ENCODE data around the gene PDK4.
"Not testable (repeated sequence)": the region's sequence is repeated elsewhere in the genome, so short reads cannot be mapped to it uniquely, and the experiment has no call there.

The PDK4 gene

DNA sequence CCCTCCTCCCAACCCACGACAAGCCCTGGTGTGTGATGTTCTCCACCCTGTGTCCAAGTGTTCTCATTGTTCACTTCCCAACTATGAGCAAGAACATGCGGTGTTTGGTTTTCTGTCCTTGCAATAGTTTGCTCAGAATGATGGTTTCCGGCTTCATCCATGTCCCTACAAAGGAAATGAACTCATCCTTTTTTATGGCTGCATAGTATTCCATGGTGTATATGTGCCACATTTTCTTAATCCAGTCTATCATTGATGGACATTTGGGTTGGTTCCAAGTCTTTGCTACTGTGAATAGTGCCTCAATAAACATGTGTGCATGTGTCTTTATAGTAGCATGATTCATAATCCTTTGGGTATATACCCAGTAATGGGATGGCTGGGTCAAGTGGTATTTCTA lies 8.5 kb upstream of the PDK4 start:
- DNase-seq (ENCODE audit: low spot score) = not testable (repeated sequence)

DNA sequence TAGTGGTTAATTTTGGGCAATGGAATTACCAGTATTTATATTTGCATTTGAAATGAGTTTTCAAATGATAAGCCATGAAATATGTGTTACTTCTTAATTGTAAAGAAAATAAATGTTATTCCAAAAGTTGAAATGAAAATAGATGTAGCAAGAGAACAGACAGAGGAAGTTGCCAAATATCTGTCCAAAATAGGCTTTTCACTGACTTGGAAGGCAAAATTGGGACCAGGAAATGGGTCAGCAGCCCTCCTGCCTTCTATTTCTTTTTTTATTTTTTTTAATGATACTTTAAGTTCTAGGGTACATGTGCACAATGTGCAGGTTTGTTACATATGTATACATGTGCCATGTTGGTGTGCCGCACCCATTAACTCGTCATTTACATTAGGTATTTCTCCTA lies 8.1 kb upstream of the PDK4 start:
- not testable (repeated sequence) for DNase-seq (ENCODE audit: low spot score)

DNA sequence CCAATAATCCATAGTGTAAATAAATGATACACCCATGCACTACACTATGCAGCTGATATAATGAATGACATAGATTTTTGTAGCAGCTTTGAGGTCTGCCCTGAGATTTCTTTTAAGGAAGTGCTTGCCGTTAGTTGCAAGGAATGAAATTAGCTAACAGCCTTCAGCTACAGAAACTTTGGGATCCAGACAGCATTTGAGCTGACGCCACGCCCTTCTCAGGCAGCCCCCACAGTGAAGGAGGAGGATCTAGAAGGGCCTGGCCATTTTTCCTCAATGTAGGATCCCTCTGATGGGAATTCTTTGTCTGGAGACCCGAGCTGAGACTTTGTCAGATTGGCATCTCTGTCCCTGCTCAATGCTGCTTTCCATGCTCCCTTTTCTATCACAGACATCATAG lies 6.1 kb upstream of the PDK4 start:
- no peak for DNase-seq (ENCODE audit: low spot score)

DNA sequence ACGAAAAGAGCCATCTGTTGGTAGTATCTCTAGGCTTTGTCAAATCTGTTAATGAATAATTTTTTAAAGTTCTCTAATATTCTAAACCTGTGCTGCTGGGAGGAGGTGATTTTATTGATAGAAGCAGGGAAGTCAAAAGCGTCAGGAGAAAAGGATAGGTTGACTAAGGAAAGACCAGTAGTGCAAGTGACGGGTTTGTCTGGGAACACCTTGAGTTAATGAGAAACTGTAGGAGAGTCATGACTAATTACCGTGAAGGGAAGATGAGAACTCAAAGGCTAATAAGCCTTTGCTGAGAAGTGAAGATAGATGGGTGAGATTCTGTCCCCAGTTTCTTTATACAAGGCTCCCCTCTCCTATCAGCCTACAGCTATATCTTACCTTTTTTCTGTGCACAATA lies 5.0 kb upstream of the PDK4 start:
- no peak for DNase-seq (ENCODE audit: low spot score)

DNA sequence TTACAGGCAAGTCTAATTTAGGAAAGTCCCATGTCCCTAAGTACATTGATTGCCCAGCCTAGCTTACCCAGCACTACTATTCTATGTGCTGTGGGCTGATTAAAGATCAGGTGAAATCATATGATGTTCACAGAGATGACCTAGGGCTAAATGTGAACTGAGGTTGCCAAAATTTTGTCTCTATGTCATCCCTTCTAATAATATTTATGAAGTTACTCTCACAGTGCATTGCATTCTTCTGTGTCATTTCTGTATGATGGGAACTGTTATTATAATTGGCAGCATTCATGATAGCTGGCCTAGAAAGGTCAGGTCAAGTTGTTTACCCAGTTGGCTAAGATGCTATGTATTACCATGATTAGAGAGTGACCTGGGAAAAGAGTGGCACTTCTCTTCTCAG lies 2.8 kb upstream of the PDK4 start:
- DNase-seq (ENCODE audit: low spot score) = no peak

DNA sequence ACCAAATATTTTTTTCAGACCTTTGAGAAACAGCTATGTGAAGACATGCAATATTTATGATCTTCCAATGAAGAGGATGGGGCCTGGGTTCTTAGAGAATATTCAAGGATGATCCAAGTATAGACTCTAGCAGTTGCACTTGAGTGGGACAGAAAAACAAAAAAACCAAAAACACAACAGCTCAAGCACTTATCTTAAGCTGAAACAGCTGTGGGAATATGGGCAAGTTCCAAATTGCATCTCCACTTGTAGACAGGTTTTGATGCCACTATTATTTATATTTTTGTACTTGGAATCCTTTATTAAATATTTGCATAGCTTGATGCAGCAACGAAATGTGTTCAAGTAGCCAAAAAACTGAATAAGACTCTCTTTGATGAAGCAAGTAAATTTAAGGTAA lies 2.2 kb upstream of the PDK4 start:
- no peak for DNase-seq (ENCODE audit: low spot score)

DNA sequence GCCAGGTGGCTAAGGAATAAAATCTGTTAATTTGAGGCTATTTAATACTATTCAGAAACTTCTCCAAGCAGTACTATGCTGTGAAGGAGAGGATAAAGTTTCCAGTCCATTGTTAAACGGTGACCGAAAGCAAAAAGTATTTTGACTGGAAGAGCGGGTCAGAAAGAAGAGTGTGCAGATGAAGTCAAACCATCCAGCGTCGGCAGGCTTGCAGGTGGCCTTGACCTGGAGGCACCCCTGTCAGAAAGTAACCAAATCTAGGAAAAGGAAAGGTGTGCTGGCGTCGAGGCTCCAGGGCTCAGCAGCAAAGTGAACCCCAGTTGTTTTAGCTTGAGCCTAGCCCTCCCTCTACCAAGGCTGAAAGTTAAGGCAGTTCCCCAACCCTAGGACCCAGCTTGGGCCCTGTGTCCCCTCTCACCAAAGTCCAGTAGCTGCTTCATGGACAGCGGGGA lies 544 bp downstream of the PDK4 start:
- no peak for DNase-seq (ENCODE audit: low spot score)

DNA sequence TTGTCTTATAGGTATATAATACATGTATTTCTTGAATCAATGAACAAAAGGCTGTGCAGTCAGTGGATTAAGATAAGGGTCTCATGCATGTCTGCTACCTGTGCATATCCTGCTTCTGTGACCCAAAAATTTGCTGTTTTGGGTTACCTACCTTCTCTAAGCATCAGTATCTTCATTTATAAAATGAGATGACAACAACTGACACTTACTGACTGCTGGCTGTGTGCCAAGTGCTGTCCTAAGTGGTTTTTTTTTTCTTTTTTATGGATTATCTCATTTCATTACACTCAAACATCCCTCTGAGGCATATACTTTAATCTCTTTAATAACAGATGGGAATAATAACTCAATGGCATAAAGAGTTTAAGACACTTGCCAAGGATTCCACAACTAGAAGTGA lies 2.1 kb downstream of the PDK4 start:
- no peak for DNase-seq (ENCODE audit: low spot score)

DNA sequence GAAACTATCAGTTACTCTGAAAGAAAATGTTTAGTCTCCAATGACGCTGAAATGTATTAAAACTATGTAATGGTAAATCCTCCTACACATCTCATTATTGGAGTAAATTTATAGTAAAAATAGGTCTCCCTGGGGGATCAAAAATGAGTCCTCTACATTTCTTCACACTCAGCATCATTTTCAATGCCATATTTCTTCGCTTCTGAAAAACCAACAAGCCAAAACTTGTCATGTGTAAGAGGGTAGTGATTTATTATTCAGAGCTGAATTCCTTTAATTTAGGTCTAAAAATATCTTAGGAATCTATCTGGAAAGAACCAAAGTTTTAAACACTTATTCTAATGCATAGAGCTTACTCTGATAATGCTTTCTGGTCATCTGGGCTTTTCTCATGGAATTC lies 3.0 kb downstream of the PDK4 start:
- no peak for DNase-seq (ENCODE audit: low spot score)

DNA sequence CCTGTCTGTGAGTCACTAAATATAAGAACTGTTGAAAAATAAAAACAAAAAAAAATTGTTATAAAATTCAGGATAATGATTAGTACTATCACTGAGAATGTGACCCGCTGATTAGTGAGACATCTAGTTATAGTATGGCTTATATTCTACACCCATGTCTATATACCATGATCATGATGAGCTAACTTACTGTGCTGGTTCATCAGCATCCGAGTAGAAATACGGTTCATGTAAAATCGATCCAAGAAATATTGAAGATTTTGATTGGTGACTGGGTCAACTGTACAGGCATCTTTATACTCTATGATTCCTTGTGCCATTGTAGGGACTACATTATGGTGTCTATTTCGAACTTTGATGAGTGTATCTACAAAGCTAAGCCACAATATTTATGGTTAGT lies 3.7 kb downstream of the PDK4 start:
- DNase-seq (ENCODE audit: low spot score) = no peak

DNA sequence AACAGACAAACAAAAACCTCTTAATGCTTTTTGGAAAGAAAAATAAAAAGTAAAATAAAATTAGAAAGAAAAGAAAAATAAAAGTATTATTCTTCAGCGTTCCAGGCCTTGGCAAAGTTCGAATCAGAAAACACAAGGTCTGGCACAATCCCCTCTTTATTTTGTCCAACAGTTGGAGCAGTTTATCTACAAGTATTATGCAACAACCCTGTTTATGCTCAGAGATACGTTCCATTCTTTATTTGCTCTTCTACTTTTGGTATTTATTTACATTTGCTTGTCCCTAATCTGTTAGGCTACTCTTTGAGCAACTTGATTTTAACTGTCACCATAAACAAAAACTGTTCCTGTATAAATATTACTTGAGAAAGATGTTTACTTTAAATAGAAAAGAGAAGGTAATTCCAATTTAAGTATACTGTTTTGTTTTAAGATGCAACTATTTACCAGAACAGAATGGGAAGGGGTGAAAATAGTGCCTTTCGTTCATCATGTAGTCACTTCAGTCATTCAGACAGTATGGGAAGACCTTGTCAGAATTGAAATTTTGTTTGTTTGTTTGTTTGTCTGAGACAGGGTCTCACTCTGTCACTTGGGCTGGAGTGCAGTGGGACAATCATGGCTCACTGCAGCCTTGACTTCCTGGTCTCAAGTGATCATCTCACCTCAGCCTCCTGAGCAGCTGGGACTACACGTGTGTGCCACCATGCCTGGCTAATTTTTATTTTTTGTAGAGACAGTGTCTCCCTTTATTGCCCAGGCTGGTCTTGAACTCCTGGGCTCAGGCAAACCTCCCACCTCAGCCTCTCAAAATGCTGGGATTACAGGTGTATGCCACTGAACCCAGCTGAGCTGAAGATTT lies 5.7 kb downstream of the PDK4 start:
- DNase-seq (ENCODE audit: low spot score) = no peak

DNA sequence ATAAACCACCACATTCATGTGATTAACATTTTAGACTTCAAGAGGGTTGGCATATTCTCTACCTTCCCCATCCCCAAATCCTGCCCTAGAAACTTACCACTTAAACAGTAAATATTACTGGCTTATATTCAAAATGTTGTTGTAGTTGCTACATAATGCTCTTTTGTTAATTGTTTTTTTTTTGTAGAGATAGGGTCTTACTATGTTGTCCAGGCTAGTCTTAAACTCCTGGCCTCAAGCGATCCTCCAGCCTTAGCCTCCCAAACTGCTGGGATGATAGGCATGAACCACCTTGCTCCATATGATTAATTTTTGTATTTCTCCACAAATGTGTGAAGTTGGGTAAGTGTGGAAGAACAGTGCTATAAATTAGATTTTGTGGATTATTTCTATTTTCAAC lies 6.5 kb downstream of the PDK4 start:
- no peak for DNase-seq (ENCODE audit: low spot score)

DNA sequence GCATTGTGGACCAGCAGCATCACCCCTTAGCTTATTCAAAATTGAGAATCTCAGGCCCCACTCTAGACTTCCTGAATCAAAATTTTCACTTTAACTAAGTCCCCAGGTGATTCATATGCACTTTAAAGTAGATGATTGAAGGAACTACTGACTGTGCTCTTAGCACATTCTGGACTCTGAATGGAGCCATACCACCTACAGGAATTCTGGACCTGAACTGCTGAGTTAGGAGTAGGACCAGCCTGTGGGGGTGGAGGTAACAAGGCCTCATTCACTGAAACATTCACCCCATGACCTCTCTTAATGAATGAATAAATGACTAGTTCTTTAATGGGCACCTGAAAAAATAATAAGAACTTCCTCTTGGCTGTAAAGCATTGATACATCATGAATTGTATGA lies 7.3 kb downstream of the PDK4 start:
- no peak for DNase-seq (ENCODE audit: low spot score)

DNA sequence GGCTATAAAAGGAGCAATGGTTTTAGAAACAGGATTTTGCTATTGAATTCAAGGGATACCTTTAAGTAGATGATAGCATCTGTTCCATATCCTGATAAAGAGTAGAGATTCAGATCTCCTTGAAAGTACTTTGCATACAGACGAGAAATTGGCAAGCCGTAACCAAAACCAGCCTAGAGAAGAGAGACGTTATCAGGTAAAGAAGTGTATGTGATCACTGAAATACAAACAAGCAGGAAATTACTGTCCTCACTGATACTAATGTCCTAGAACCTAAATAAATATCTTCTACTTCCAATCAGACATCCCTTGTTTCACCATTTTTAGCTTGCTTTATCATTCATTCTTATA lies 9.4 kb downstream of the PDK4 start:
- DNase-seq (ENCODE audit: low spot score) = no peak

DNA sequence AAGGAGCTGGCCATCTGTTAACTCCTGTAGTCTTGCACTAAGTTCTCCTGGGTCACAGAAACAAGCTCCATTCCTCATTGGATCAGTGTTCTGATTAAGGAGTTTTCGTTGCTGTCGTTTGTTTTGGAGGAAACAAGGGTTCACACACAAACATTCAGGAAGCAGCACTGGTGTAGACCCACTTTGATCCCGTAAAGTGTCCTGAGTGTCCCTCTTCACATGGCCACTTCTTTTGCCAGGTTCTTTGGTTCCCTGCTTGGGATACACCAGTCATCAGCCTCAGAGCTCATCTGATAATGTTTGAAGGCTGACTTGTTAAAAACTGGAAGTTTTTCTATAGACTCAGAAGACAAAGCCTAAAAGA lies 10.9 kb downstream of the PDK4 start:
- no peak for DNase-seq (ENCODE audit: low spot score)

DNA sequence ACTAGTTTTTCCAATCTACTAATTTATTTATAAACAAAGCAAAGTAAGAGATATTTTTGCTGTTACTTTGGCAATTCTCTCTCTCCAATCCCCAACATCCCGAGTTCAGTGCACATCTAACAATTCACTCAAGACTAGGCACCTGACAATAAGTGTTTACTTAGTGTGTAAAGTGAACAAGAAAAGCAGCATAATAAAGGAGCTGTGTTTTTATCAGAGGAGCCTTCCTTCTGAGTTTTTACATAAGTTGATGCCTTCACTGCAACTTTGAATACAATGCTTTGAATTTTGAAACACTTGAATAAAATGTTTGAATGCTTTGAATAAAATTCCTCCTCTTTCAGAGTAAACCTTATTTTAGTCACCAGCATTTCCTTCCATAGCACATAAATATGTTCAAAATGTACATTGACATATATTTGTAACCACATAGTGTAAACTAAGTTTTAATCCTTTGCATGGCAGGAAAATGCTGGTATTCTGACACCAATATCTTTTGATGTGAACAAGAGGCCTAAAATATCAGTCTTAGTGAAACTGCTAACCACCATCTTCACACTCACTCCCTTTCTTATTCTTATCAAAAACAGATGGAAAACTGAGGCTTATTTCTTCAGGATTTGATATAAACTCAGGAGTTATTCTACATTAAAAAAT lies 11.4 kb downstream of the PDK4 start:
- no peak for DNase-seq (ENCODE audit: low spot score)

DNA sequence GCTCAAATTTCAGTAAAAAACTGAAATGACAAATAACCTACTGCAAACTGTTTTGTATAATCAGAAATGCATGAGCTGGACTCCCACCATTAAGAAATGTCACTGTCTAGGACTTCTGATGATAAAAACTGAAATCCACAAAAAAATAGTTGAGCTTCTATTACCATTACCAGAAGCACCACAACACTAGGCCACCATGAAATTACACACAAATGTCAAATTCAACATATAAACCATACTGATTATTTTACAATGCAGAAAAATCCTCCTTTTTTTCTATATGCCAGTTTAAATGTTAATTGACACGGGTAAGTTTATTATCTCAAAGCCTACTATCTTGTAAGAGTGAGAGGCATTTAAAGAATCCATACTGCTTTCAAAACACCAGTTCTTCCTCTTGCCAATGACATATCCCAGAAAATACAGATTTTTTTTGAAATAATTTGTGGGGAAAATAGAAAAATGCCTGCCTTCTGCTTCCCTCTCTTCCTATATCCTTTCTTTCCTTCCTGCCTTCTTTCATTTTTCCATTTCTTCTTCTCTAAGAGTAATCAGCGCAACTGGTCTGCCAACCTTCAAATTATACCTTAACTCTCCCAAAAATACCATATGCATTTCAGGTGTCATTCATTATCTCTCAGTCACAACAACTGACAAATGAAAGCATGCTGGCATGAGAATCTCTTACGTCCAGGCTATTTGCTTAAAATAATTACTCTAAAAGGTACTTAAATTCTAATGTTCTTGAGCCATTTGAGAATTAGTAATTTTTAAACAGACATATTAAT lies 12.3 kb downstream of the PDK4 start:
- DNase-seq (ENCODE audit: low spot score) = no peak

DNA sequence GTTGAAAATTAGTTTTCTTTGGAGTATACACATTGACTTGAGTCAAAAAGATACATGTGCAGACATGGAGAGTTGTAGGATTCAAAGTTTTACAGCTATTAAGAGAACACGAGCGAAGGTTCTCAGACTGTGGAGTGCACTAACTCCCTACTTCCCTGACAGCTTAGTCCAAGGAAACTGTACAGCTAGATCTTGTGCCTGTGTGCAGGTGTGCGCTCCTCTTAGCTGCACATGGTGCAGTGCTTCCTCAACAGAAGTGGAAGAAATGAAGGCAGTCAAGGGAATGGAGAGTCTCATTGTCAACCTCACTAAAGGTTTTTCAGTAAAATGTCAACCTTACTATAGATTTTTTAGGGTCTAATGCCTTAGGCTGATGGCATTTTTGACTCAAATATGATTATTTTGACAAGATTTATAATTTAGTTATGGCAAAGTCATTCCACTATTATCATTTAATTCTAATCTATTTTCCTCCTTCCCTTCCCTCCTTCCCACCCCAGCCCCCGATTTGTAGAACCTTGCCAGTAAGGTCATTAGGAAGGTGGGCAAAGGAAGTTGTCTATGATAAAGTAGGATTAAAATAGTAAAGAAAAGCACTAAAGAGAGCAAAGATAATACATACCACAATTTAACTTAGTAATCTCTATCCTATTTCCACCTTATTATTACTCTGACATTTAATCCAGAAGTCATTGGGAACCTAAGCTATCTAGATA lies 13.6 kb downstream of the PDK4 start:
- DNase-seq (ENCODE audit: low spot score) = no peak

DNA sequence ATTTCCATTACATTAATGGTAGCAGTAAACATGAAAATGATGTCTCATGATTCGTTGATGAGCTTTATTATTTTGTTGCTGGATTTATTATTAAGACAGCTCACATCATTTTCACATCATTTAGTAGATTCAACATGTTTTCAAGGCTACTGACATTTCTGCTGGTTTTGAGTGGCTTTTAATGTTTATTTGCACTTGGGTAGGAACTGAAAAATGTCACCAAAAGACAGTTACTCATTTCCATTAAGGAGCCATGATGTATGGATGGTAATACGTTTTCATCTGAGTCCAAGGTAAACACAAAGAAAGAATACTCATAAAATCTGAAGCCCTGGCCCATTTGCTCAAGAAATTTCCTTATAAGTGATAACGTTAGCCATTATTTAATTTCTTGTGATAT lies 14.8 kb downstream of the PDK4 start:
- no peak for DNase-seq (ENCODE audit: low spot score)

DNA sequence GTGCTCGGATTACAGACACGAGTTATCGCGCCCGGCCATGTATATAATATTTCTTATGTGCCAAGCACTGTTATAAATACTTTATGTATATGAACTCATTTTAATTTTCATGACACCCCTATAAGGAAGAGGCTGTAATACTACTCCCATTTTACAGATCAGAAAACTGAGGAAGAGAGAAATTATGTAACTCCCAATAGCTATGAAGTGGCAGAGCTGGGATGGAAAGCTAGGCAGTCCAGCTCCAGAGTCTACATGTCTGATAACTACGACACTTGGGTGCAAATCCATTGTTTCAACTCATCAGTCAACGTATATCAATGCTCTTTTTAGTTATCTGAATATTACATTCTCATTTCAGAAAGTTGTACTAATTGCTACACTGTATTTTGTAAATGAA lies 17.0 kb downstream of the PDK4 start:
- no peak for DNase-seq (ENCODE audit: low spot score)

DNA sequence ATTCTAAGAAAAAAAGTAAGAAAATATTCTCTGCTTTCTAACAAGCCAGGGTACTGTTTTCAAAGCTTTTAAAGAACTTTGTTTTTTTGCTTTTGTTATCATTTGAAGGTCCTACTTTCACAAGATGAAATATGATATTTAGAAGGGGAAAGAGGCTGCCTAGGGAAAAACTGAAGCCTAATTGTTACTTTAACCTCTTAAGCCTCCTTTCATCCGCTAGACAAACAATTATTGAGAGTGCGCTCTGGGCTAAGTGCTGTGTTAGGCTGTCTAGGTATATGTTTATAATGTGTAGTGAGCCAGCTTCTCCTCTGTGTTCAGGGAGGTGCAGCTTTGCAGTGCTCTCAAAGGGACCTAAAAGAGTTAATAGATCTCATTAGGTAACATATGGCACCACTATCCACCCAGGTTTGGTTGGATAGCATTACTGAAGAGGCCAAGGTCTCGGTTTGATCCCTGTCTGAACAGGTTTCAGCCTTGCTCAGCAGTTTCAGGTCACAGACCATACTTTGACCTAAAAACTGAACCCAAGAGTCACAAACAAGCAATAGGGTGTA lies 17.9 kb downstream of the PDK4 start:
- DNase-seq (ENCODE audit: low spot score) = no peak

DNA sequence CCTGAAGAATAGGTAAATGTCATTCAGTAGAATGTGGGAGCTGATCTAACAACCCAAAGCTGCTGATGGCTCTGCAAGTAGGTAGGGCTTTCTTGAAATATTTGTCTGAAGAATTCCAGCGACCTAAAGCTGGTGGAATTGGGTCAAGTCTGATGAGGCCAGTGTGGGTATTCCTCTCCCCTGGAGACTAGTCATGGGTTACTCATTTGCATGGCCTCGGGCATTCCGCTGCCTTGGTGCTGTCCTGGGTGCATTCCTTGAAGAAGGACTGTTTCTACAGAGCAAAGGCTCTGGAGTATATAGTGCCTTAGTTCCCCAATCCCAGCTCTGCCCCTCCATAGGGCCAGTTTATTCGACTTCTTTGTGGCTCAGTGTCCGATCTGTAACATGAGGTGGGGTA lies 19.2 kb downstream of the PDK4 start:
- no peak for DNase-seq (ENCODE audit: low spot score)
